Hepatocyte (in vitro differentiated cells): ENCODE results near the gene HSD17B7.
"Not testable (repeated sequence)": the region's sequence is repeated elsewhere in the genome, so short reads cannot be mapped to it uniquely, and the experiment has no call there.

ENCODE experiments used
- EZH2 ChIP-seq: fragments of 200-600 bp; sonication (generic); IDR thresholded peaks from 2 replicates; pipeline ENCODE4 v1.6.1; 2016; ENCODE audit warnings: antibody characterized with exemption, mild to moderate bottlenecking, borderline replicate concordance
- TF ChIP-seq, protein P1 (sequence below): fragments of 200-600 bp; sonication (generic); IDR thresholded peaks from 2 replicates; pipeline ENCODE4 v1.5.1; 2016; ENCODE audit warnings: antibody characterized with exemption, mild to moderate bottlenecking; ENCODE audit not compliant: poor library complexity

DNA sequence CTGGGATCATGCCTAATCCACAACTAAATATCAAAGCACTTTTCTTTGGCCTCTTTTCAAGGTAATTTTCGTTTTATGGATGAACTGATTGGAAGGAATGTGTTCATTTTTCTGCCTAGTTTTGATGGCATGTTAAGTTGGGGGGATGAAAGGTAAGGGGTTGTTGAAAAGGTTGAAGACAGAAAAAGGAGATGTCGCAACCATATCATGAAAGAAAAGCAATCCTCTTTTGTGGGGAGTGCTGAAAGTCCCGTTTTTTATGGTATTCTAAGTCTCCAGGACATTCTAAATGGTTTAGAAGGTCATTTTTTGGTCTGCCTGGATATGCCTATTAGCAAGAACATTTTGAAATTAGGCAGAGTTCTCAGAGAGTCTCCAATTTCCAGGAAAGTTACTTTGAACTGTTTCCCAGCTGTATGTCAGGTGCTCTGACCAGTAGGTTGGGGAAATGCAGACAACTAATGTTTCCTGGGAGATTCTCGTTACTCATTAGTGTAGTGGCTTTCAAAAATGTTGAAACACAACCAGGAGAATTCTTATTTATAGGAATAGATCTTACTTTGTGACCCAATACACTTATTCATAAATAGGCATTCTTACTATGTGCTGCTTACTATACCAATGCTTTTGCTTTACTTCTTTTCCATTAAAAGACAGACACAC, 6.2 kb downstream of the HSD17B7 start:
- not testable (repeated sequence) for TF ChIP-seq EZH2
- TF ChIP-seq, protein P1, sequence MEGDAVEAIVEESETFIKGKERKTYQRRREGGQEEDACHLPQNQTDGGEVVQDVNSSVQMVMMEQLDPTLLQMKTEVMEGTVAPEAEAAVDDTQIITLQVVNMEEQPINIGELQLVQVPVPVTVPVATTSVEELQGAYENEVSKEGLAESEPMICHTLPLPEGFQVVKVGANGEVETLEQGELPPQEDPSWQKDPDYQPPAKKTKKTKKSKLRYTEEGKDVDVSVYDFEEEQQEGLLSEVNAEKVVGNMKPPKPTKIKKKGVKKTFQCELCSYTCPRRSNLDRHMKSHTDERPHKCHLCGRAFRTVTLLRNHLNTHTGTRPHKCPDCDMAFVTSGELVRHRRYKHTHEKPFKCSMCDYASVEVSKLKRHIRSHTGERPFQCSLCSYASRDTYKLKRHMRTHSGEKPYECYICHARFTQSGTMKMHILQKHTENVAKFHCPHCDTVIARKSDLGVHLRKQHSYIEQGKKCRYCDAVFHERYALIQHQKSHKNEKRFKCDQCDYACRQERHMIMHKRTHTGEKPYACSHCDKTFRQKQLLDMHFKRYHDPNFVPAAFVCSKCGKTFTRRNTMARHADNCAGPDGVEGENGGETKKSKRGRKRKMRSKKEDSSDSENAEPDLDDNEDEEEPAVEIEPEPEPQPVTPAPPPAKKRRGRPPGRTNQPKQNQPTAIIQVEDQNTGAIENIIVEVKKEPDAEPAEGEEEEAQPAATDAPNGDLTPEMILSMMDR, result not testable (repeated sequence)
